Kidney epithelial cell (primary cell): ENCODE data around the gene GRID2. TPM values are rescaled to one million over a fixed set of nuclear protein-coding genes. Genes with fewer than 3 reads are reported as not detected.

Experiments
- DNase-seq: peaks from one replicate; pipeline ENCODE4 v3.0.0-alpha.2; 2010; ENCODE audit warnings: low read depth
- H3K27me3 ChIP-seq: 2 replicates; pipeline ENCODE4 v1.6.0; 2011; ENCODE audit warnings: low read length; ENCODE audit not compliant: control insufficient read depth, insufficient read depth
- H3K36me3 ChIP-seq: 2 replicates; pipeline ENCODE4 v1.5.1; 2011; ENCODE audit warnings: low read length; ENCODE audit not compliant: control insufficient read depth, insufficient read depth
- H3K4me3 ChIP-seq: 2 replicates; pipeline ENCODE4 v1.5.1; 2011; ENCODE audit warnings: low read depth, mild to moderate bottlenecking, control low read depth, low read length
- total RNA-seq: library from RNA; depleted of rRNA; stranded (reverse); fragments of >200 nt; gene quantifications from 2 replicates; pipeline ENCODE4 v1.2.3, GENCODE V29; 2015
- TF ChIP-seq, protein P1 (sequence below): IDR thresholded peaks from 2 replicates; pipeline ENCODE4 v1.5.1; 2011; ENCODE audit warnings: mild to moderate bottlenecking, moderate library complexity, low read length, control low read depth, inconsistent platforms; ENCODE audit not compliant: insufficient read depth, poor library complexity, severe bottlenecking

GRID2 gene
- total RNA-seq, 1 donor from 2014 or later = not detected

DNA sequence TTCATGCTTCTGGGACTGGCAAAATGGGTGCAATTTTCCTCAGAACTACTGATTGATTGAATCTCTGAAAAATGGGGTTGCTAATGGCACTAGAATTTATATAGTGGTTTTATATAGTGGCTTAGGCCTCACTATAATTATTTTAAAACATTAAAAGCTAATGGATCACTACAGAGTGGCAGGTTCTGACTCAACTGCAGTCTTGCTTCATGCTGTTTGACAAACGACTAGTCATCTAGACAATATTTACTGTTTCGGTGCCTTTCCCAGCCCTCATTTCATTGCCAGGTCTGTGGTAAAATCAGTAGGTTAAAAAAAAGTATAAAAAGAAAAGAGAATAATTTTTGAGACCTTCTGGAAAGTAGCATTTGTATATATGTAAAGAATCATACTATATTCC is 1172.0 kb downstream of the GRID2 start:
- no peak overlapping the region for H3K4me3 ChIP-seq
- H3K36me3 ChIP-seq = no peaks in the 10 kb centered on the region
- no peak for DNase-seq
- H3K27me3 ChIP-seq = no peaks in the 10 kb centered on the region
- TF ChIP-seq, protein P1, sequence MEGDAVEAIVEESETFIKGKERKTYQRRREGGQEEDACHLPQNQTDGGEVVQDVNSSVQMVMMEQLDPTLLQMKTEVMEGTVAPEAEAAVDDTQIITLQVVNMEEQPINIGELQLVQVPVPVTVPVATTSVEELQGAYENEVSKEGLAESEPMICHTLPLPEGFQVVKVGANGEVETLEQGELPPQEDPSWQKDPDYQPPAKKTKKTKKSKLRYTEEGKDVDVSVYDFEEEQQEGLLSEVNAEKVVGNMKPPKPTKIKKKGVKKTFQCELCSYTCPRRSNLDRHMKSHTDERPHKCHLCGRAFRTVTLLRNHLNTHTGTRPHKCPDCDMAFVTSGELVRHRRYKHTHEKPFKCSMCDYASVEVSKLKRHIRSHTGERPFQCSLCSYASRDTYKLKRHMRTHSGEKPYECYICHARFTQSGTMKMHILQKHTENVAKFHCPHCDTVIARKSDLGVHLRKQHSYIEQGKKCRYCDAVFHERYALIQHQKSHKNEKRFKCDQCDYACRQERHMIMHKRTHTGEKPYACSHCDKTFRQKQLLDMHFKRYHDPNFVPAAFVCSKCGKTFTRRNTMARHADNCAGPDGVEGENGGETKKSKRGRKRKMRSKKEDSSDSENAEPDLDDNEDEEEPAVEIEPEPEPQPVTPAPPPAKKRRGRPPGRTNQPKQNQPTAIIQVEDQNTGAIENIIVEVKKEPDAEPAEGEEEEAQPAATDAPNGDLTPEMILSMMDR = no peak

- Histone ChIP-seq H3K27me3 (no peaks in the 10 kb centered on the region), H3K36me3 (no peaks in the 10 kb centered on the region), H3K4me3 (no peak overlapping the region)
- TF ChIP-seq, protein P1 = no peak
- no peak for DNase-seq
These were observed 1175.0 kb downstream of the GRID2 start for GRCh38 chr4:93478805-93479204.

DNA sequence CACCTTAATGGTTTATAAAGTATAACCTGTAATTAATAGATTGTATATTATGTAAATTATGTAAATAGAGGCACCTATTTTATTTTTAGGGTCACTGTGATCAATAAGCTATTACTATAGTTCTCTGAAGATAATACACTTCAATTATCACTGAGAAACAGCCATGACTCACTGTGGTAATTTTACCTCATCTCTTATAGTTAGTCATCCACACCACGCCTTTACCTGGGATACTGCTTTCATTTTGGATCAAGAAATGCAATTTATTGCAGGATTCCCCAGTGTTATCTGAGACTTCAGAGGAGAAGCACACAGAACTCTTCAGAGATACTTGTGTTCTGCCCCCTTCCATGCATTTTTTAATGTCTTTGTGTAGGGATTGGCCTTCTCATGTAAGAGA is 1176.7 kb downstream of the GRID2 start:
- TF ChIP-seq, protein P1 = no peak
- Histone ChIP-seq H3K36me3 (no peaks in the 10 kb centered on the region), H3K27me3 (no peaks in the 10 kb centered on the region), H3K4me3 (no peak overlapping the region)
- no peak for DNase-seq

DNA sequence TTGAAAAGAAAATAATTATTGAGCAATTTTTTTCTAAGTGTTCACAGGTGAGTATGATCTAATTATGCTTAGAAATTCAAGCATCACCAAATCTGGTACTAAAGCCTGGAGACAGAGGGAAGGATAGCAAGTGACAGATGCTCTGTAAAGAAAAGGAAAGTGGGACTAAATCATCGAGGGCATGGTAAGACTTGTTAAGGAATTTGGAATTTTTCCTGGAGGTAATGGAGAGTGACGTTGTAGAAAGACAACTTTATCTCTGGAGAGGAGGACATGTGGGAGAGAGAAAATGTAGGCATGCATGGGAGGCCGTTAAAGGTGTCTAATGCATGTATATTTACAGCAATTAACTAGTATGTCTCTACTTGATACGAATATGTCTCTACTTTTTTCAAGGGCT is 1191.6 kb downstream of the GRID2 start:
- Histone ChIP-seq H3K4me3 (no peak overlapping the region), H3K36me3 (no peaks in the 10 kb centered on the region), H3K27me3 (no peaks in the 10 kb centered on the region)
- no peak for DNase-seq
- TF ChIP-seq, protein P1 = no peak

GRCh38 chr4:93501244-93501643 is 1197.5 kb downstream of the GRID2 start:
- Histone ChIP-seq H3K4me3 (no peak overlapping the region), H3K36me3 (no peaks in the 10 kb centered on the region), H3K27me3 (no peaks in the 10 kb centered on the region)
- TF ChIP-seq, protein P1 = no peak
- DNase-seq = no peak

DNA sequence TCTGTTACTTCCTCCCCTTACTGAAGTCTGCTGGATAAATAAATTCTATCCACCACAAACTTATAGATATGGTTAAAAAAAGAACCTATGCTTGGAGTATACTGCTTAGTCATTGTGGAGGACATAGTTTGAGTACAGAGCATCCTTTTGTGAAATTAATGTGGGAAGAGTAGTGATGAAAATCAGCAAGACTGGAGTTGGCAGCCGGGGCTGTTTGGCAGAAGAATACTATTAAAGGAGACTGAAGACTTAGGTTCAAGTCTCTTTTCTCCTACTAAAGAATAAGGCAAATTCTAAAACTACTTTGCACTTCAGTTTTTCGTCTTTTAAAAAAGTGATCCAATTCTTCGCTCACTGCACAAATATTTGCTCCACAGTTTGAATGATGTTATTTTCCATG is 1198.2 kb downstream of the GRID2 start:
- Histone ChIP-seq H3K4me3 (no peak overlapping the region), H3K27me3 (no peaks in the 10 kb centered on the region), H3K36me3 (no peaks in the 10 kb centered on the region)
- no peak for DNase-seq
- TF ChIP-seq, protein P1 = no peak
